GM23248 (cell line): Measurements from ENCODE around the gene TMUB1. TPM values are rescaled to one million over a fixed set of nuclear protein-coding genes. Genes with fewer than 3 reads are reported as not detected.

Source experiments
- DNase-seq: peaks from one replicate; pipeline ENCODE4 v3.0.0-alpha.2; 2015
- H2AFZ ChIP-seq: fragments of 200-600 bp; sonication (generic); 2 replicates; pipeline ENCODE4 v1.6.1; 2016; ENCODE audit warnings: antibody characterized with exemption
- H3F3A ChIP-seq: fragments of 200-600 bp; sonication (generic); 2 replicates; pipeline ENCODE4 v1.6.1; 2016; ENCODE audit warnings: mild to moderate bottlenecking, antibody characterized with exemption, mixed run types; ENCODE audit not compliant: insufficient read depth
- H3K27ac ChIP-seq: fragments of 200-600 bp; sonication (generic); 2 replicates; pipeline ENCODE4 v1.5.1; 2016; ENCODE audit warnings: mild to moderate bottlenecking
- H3K27me3 ChIP-seq: fragments of 200-600 bp; sonication (generic); replicated peaks from 2 replicates; pipeline ENCODE4 v1.6.1; 2016; ENCODE audit warnings: mild to moderate bottlenecking; ENCODE audit not compliant: insufficient read depth
- H3K36me3 ChIP-seq: fragments of 200-600 bp; sonication (generic); 2 replicates; pipeline ENCODE4 v1.6.1; 2016; ENCODE audit warnings: low read depth, mild to moderate bottlenecking
- H3K4me1 ChIP-seq: fragments of 200-600 bp; sonication (generic); 2 replicates; pipeline ENCODE4 v1.6.1; 2016; ENCODE audit warnings: mild to moderate bottlenecking; ENCODE audit not compliant: insufficient read depth
- H3K4me2 ChIP-seq: fragments of 200-600 bp; sonication (generic); one replicate; pipeline ENCODE4 v1.6.1; 2016; ENCODE audit warnings: mild to moderate bottlenecking; ENCODE audit not compliant: unreplicated experiment
- H3K4me3 ChIP-seq: fragments of 200-600 bp; sonication (generic); 2 replicates; pipeline ENCODE4 v1.5.1; 2016; ENCODE audit warnings: mild to moderate bottlenecking
- H3K79me2 ChIP-seq: fragments of 200-600 bp; sonication (generic); 2 replicates; pipeline ENCODE4 v1.6.1; 2016; ENCODE audit warnings: mild to moderate bottlenecking; ENCODE audit not compliant: insufficient read depth
- H3K9ac ChIP-seq: fragments of 200-600 bp; sonication (generic); 2 replicates; pipeline ENCODE4 v1.6.1; 2016; ENCODE audit warnings: mild to moderate bottlenecking
- H3K9me2 ChIP-seq: fragments of 200-600 bp; sonication (generic); 2 replicates; pipeline ENCODE4 v1.6.1; 2016; ENCODE audit warnings: mixed run types, mild to moderate bottlenecking, moderate library complexity; ENCODE audit not compliant: insufficient read depth
- H3K9me3 ChIP-seq: fragments of 200-600 bp; sonication (generic); one replicate; pipeline ENCODE4 v1.6.1; 2017; ENCODE audit warnings: low read depth
- H4K20me1 ChIP-seq: fragments of 200-600 bp; sonication (generic); 2 replicates; pipeline ENCODE4 v1.6.0; 2016; ENCODE audit not compliant: insufficient read depth
- EZH2 ChIP-seq: fragments of 200-600 bp; sonication (generic); IDR thresholded peaks from 2 replicates; pipeline ENCODE4 v1.6.1; 2018; ENCODE audit warnings: antibody characterized with exemption, mild to moderate bottlenecking; ENCODE audit not compliant: insufficient read depth, poor library complexity, severe bottlenecking
- EZH2phosphoT487 ChIP-seq: fragments of 200-600 bp; sonication (generic); IDR thresholded peaks from 2 replicates; pipeline ENCODE4 v1.6.1; 2018; ENCODE audit warnings: antibody characterized with exemption, moderate library complexity, mild to moderate bottlenecking, low read depth; ENCODE audit not compliant: insufficient read depth
- WGBS, 2 experiments: methylation state at CpG; one replicate each; pipeline ENCODE4 v1.1.6; 2015 to 2017; ENCODE audit warnings: low lambda C conversion rate in 2 of 2, low coverage in 1 of 2; ENCODE audit errors: missing lambda C conversion rate in 2 of 2; 5-methylcytosine and 5-hydroxymethylcytosine counted together
- in situ Hi-C: fragments of 300-500 bp; cut with MboI; formaldehyde crosslinking; loops from 2 replicates; pipeline ENCODE4 v1.15.0; 2020
- polyA plus RNA-seq: library from polyadenylated mRNA; unstranded; fragments of >200 nt; fragmentation: Nextera tagmentation; extraction: Ambion mirVana; gene quantifications from 2 replicates; pipeline ENCODE4 v1.2.1, GENCODE V29; 2016
- total RNA-seq: library from RNA; depleted of rRNA; stranded (reverse); fragments of >200 nt; shearing (Covaris generic); gene quantifications from 2 replicates; pipeline ENCODE4 v1.2.3, GENCODE V29; 2014

Gene TMUB1
- total and polyA plus RNA-seq, 2 experiments from 2014 or later: 19.9 to 33.6 TPM

DNA sequence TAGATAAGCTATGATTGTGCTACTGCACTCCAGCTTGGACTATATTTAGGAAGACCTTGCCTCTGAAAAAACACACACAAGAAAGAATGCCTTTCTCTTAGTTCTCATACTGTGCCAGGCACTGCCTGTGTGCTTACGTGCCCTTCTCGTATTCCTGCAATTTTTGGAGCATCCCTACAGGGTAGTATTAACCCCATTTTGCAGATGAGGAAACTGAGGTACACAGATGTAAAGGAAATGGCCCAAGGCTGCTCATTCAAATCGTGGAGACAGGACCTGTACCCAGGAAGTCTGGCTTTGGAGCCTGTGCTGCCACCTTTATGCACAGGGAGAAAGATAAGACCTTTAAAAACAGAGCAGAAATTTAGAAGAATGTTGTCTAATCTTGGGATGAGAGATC is 19.7 kb upstream of the TMUB1 start:
- no peak overlapping the region for H2AFZ ChIP-seq
- H3K4me3 ChIP-seq: no peak overlapping the region
- 99 to 100% methylated on average over 3 of the region's 3 CpGs for WGBS, 2 experiments
- H3K27me3 ChIP-seq: no peaks in the 10 kb centered on the region
- H3K79me2 ChIP-seq: peaks cover 99% of the 10 kb centered on the region
- H3K9me2 ChIP-seq: no peaks in the 10 kb centered on the region
- no peak overlapping the region for H3K4me2 ChIP-seq
- H3K27ac ChIP-seq: no peak overlapping the region
- H3F3A ChIP-seq: peaks cover 7% of the 10 kb centered on the region; the same call in 1 of the 2 replicates
- no peak for TF ChIP-seq EZH2phosphoT487
- no peak for TF ChIP-seq EZH2
- H3K36me3 ChIP-seq: no peaks in the 10 kb centered on the region
- no peak for DNase-seq
- no peaks in the 10 kb centered on the region for H3K9me3 ChIP-seq
- in situ Hi-C loops: no loop called here
- peaks cover 9% of the 10 kb centered on the region; the same call in 1 of the 2 replicates for H4K20me1 ChIP-seq
- H3K9ac ChIP-seq: no peak overlapping the region
- H3K4me1 ChIP-seq: peaks cover 5% of the 10 kb centered on the region; the same call in 1 of the 2 replicates

DNA sequence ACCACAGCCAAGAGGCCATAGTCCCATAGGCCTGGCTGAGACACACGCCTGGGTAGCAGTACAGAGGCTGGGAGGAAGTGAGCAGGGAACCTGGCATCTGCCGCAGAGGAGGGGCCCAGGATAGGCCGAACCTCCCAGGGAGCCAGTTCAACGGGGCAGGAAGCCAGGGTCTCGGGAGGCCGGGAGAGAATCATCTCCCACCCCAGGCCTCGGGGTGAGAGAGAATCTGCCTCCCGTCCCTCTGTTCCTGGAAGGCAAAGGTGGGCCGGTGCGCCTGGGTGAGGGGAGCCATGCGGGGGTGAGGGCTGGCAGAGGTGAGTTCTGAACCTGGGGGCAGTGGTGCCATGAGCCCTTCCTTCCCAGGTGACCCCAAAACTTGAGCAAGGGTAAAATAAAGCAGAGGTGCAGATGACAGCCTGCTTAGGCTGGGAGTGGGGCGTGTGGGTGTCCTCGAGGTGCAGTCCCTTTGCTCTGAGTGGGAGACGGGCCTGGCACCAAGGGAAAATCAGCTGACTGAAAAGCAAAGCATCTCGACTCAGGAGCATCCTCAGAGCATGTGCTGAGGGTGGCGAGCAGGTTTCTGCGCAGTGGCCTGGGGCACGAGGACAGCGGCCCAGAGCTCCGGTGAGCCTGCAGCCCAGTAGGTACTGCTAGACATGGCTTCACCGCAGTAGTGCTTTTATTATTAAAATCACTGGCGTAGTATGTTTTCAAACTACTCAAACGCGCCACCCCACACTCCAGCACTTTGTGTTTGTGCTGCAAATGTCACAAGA is 18.5 kb upstream of the TMUB1 start:
- H3K9me2 ChIP-seq: no peaks in the 10 kb centered on the region
- TF ChIP-seq EZH2: no peak
- TF ChIP-seq EZH2phosphoT487: no peak
- H4K20me1 ChIP-seq: peaks cover 9% of the 10 kb centered on the region; the same call in 1 of the 2 replicates
- WGBS, 2 experiments: 75 to 78% methylated on average over 23 to 24 of the region's 24 CpGs
- in situ Hi-C loops: no loop called here
- H3K27ac ChIP-seq: no peak overlapping the region
- no peaks in the 10 kb centered on the region for H3K36me3 ChIP-seq
- no peak overlapping the region for H3K4me3 ChIP-seq
- peaks cover 5% of the 10 kb centered on the region; the same call in 1 of the 2 replicates for H3K4me1 ChIP-seq
- H3K79me2 ChIP-seq: peaks cover 99% of the 10 kb centered on the region
- no peak overlapping the region for H3K9ac ChIP-seq
- H3K27me3 ChIP-seq: no peaks in the 10 kb centered on the region
- no peak for DNase-seq
- no peak overlapping the region for H2AFZ ChIP-seq
- H3K9me3 ChIP-seq: no peaks in the 10 kb centered on the region
- H3K4me2 ChIP-seq: no peak overlapping the region
- peaks cover 7% of the 10 kb centered on the region; the same call in 1 of the 2 replicates for H3F3A ChIP-seq

DNA sequence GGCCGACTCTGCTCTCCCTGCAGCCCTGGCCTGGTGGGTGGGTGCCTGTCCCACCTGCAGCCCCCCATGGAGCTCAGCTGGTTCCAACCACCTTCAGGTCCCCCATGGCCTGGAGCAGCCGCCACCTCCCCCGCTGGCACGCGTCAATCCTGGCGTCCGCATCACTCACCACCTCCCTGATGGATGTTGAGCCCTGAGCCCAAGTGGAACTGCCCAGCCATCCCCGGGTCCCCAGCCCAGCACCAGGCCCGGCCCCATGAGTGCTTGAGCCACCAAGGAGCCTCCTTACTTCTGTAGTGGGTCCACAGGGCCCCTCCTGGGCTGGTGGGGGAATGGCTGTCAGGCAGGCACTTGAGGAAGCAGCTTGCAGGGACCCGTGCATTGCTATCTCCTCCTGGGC is 17.6 kb upstream of the TMUB1 start:
- H4K20me1 ChIP-seq: peaks cover 11% of the 10 kb centered on the region; the same call in 1 of the 2 replicates
- no peaks in the 10 kb centered on the region for H3K27me3 ChIP-seq
- peaks cover 9% of the 10 kb centered on the region for H3F3A ChIP-seq
- no peak overlapping the region for H3K4me3 ChIP-seq
- H3K27ac ChIP-seq: no peak overlapping the region
- H3K4me2 ChIP-seq: no peak overlapping the region
- H3K79me2 ChIP-seq: peaks cover 99% of the 10 kb centered on the region
- H3K9ac ChIP-seq: no peak overlapping the region
- no peak for DNase-seq
- no peaks in the 10 kb centered on the region for H3K36me3 ChIP-seq
- no peak for TF ChIP-seq EZH2phosphoT487
- TF ChIP-seq EZH2: no peak
- H2AFZ ChIP-seq: no peak overlapping the region
- no peaks in the 10 kb centered on the region for H3K9me2 ChIP-seq
- in situ Hi-C loops: no loop called here
- H3K9me3 ChIP-seq: no peaks in the 10 kb centered on the region
- H3K4me1 ChIP-seq: peaks cover 5% of the 10 kb centered on the region; the same call in 1 of the 2 replicates
- WGBS, 2 experiments: 91 to 96% methylated on average over 9 to 10 of the region's 10 CpGs

DNA sequence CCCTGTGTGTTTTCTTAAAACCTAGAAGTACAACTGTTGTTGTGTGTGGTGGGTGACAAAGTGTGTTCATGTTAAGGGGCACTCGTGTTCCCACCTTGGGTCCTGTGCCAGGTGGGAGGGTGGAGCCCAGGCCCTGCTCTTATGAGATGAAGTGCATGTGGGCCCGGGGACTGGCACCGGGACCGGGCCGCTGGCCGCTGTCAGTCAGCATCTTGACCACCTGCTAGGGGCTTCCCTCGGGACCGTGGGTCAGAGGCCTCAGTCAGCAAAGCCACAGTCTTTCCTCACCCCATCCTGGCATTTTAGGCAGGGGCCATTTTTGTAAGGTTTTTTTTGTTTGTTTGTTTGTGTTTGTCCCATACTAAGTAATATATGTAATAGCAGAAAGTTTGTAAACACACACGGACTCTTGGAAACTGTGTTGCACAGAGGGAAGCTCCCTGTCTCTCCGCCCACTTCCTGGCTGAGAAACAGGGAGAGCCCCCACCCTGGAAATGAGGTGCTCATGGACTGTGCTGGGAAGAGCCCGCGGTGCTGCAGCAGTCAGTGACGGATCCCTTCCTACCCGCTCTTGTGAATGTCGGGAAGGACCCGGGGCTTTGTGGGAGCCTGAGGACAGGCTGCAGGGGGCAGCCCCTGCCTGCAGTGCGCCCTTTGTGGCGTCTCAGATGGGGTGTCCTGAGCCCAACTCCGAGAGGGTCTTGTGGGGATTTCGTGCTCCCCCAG is 16.4 kb upstream of the TMUB1 start:
- Histone ChIP-seq H3K4me3 (no peak overlapping the region), H3F3A (peaks cover 20% of the 10 kb centered on the region), H3K79me2 (peaks cover 100% of the 10 kb centered on the region), H3K27ac (no peak overlapping the region), H3K9me3 (no peaks in the 10 kb centered on the region), H3K4me2 (no peak overlapping the region), H3K9ac (no peak overlapping the region), H3K27me3 (no peaks in the 10 kb centered on the region), H3K36me3 (no peaks in the 10 kb centered on the region), H3K4me1 (no peaks in the 10 kb centered on the region), H3K9me2 (no peaks in the 10 kb centered on the region), H4K20me1 (peaks cover 17% of the 10 kb centered on the region), H2AFZ (no peak overlapping the region)
- TF ChIP-seq EZH2: no peak
- TF ChIP-seq EZH2phosphoT487: no peak
- no peak for DNase-seq
- in situ Hi-C loops: no loop called here
- WGBS, 2 experiments: 75 to 78% methylated on average over 19 to 20 of the region's 20 CpGs
